NK-92 (cell line): Measurements from ENCODE around the gene ID2.

ENCODE experiments used
- DNase-seq: peaks from one replicate; lab custom pipeline; 2025; ENCODE audit not compliant: unreplicated experiment; lab: John Stamatoyannopoulos, UW

Gene ID2, protein sequence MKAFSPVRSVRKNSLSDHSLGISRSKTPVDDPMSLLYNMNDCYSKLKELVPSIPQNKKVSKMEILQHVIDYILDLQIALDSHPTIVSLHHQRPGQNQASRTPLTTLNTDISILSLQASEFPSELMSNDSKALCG

DNA sequence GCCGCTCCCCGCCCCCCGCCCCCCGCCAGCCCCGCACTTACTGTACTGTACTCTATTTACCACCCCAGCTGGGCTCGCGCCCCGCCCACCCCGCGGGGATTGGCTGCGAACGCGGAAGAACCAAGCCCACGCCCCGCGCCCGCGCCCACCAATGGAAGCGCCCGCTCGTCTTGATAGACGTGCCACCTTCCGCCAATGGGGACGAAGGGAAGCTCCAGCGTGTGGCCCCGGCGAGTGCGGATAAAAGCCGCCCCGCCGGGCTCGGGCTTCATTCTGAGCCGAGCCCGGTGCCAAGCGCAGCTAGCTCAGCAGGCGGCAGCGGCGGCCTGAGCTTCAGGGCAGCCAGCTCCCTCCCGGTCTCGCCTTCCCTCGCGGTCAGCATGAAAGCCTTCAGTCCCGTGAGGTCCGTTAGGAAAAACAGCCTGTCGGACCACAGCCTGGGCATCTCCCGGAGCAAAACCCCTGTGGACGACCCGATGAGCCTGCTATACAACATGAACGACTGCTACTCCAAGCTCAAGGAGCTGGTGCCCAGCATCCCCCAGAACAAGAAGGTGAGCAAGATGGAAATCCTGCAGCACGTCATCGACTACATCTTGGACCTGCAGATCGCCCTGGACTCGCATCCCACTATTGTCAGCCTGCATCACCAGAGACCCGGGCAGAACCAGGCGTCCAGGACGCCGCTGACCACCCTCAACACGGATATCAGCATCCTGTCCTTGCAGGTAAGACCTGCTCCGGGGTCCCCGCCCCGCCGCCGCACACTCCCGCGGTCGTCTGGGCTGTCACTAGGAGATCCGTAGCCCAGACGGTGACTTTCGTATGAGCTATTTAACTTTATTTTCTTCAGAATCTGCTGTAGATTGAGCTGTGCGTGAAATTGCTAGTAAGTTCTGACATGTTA is at the start of gene ID2:
ID2 (plus strand) TSS at position 271 of the 907 bp plus-strand sequence; CDS start at position 381, 110 bp downstream.
- peak; percentile 77 for DNase-seq

DNA sequence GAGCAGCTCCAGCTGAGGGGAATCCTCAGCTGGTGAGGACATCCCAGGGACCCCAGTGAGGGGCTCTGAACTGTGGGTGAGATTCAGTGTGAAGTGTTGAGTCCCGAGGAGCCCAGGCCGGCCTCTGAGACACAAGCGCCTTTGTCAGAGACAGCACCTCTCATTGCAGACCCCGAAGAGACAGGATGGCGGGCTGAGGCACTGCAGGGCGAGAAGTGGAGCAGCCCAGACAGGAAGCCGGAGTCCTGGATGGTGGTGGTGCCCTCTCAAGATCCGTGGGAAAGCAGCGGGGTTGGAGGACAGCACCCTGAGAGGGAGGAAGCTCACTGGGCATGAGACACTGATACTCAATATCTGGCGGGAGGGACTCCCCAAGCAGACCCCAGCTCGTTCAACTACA is 49.1 kb upstream of the ID2 start:
- no peak for DNase-seq

DNA sequence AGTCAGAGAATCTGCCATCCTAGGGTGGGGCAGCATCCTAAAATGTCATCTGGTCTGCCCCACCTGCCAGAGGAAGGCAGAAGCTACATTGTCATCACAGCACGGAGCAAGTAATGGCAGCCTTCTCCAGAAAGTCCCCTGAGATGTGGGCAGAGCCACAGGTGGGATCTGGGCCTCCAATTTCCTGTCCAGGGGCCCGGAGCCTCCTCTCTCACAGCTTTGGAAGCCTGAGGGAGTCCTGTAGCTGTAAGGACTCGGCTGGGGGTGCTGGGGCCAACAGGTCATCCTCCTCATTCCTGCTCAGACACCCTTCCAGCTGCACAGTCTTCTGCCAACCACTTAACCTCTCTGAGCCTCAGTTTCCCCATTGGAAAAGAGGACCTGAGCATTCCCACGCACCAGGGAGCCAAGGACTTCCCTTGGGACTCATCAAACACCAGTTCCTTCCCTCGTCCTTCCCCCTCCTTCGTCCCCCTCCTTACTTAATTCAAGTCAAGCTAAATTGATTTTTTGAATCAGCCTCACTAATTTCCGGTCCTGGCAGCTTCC is 48.6 kb upstream of the ID2 start:
- DNase-seq: no peak

DNA sequence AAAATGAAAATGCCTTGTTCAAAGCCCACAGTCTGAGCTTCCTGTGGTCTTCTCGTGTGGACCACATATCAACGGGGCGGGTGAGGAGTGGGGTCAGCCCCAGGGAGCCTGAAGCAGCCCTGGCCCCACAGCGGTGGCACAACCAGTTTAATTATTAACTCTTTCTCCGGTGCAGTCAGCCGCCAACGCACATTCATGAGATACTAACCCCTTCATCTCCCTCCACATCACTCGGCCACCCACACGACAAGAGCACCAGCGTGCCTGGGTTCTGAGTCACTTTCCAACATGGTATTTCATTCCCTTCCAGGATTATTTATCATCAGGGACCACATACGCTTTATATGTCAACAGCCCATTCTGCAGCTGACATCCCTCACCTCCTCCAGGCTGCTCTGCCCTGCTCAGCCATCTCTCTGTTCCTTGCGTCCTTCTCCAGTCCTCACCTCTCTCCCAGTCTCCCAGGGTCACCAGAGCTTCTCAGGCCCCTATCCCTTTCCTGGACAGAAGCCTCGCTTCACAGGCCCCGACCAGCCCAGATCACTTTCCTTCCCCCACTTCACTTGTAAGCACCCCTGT is 48.0 kb upstream of the ID2 start:
- no peak for DNase-seq

DNA sequence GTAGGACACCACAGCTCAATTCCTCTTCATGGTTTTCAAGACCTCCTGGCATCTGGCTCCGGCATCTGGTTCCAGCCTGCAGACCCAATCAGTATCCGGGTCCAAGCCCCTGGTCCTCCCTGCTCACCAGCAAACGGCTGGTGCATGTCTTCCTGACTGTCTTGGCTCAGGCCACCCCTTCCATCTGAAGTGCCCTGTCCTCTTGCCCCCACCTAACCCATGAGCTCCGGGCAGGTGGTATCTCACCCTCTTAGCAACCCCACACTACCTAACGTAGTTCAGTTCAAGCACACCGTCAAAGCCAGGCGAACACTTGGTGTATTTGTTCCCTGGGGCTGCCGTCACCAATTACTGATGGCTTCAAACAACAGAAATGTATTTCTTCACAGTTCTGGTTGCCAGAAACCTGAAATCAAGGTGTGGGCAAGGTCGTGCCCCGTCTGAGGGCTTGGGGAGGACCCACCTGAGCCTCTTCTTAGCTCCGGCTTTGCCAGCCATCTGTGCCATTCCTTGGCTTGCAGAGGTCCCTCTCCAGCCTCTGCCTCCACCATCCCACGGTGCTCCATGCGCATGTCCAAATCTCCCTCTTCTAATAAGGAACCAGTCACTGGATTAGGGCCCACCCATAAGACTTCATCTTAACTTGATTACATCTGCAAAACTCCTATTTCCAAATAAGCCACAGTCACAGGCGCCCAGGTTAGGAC is 47.2 kb upstream of the ID2 start:
- DNase-seq: no peak

DNA sequence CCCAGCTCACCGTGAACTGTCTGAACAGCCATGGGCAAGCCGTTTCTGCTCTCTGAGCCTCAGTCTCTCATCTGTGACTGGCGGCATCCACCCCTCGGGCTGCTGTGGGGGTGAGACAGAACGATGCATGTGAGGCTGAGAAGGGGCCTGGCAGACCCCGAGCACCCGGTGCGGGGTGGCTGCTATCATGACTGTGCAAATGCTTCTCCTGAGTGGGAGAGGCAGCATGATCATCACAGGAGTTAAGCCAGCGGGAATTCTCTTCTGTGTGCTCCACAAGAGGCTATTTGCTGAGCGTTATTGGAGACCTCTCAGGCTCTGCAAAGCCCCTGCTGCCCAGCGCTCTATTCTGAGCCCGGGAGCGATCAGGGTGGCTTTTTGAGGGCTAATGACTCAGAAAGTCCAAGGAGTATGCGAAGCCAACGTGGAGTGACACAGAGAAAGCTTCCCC is 45.8 kb upstream of the ID2 start:
- DNase-seq: no peak

DNA sequence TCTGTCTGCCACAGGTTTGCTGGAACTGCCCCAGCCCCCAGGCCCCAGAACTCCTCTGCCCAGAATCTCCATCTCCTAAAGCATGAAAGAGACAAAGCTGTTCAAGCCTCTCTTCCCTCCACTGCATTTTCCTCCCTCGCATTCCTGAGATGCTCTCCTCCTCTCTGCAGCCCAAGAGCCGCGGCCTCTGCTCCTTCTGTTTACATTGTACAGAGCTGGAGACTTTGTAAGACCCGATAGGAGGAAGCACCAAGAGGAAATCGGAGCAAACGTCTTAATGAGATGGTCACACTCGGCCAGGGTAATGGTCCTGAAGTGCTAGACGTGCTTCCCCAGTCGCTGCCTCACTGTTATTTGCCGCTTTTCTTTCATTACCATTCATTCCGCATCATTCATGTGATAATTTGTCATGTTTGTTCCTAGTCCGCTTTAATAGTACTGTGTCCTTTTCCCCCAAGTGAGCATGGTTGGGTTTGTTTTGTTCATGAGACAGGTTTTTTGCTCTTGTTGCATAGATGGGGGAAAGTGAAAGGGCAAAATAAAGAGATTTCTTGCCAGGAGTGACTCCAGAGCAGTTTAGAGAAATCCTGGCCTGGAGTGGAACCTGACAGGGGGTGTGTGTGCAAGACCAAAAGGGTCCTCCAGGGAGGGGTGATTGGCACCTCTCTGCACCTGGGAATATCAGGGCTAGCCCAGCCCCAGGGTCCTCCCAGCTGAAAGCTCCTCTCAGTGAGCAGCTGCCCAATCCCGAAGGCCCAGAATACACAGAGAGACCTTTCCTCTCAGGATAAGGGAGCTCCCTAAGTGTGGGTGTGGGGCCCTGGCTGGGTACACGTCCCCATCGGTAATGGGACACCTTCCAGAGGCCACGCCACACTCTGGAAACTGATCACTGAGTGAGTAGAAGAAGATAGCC is 44.9 kb upstream of the ID2 start:
- DNase-seq: no peak

DNA sequence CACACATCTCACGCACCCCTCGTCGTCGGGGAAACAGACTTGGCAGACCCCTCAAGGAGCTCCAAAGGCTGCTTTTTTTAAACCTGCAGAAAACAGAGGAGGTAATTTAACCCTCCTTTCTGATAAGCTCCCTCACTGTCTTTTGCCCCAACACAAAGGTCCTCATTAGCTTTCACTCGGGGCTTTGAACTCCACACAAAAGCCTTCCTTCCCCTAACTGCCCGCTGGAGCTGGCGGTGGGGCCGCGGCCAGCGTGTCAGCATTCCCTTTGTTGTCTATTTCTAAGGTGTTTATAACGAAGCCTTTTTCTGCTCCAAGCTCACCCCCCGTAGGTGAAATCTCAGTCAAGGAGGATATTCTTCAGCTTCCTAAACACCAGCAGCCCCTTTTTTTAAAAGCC is 43.5 kb upstream of the ID2 start:
- no peak for DNase-seq

DNA sequence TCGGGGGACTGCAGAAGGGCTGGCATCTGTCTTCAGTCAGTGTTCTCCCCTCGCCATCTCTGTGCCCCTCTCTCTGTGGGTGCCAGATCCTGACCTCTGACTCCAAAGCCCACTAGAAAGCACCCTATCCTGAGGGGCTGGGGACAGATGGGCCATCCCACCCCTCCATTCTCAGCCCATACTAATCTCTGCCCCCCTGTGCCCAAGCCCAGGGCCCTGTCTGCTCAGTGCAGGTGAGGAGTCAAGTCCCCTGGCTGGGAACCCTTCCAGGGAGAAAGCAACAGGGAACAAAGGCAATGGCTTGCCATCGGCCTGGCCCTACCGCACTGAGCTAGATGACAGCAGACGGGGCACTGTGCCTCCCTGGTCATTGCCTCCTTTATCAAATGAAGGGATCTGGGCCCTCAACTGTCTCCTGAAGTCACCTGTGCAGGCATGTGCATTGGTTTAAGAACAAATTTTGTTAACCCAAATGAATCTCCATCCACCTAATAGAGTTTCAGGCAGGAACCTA is 42.7 kb upstream of the ID2 start:
- no peak for DNase-seq

DNA sequence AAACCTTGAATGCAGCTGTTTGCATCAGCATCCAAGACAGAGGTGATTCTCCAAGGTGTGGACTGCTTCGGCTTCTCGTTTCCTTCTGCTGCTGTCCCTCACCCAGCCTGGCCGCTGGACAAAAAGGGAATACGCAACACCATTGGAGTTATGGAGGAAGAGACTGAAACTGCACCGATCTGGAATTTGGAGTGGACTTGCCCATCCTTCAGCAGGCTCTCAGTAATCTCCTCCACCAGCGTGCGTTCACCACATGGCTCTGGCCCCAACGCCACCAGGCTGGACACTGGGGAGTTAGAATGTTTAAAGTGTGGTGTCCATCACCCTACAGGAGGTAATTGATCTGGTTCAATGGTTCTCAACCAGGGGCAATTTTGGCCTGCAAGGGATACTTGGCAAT is 41.4 kb upstream of the ID2 start:
- DNase-seq: no peak

DNA sequence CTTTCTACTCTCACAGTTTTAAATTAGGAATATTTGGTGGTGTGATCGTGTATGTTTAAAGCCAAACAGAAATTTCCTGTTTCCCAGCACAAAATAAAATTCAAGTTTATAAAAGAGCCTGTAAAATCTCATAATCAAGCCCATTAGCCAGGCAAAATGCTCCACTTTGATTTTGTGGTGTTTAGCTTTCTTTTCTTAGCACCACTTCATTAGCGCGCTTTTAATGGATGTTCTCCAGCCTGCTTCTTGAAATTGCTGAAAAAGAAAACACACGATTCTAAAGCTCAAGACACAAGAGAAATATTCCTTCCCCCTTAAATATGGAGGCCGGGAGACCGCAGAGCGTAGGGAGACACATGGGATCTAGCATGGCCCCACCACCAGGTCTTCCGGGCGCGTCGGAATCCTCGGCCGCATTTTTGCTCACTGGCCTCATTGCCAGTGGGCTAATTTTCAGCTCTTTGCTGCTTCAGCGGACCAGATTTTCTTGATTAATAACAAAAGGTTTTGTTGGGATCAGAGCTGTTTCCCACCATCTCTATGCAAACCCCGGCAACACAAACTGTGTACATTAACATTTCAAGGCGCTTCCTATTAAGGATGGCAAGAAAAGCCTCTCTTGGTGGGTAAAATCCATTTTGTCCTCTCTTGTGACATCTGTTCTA is 40.4 kb upstream of the ID2 start:
- no peak for DNase-seq

DNA sequence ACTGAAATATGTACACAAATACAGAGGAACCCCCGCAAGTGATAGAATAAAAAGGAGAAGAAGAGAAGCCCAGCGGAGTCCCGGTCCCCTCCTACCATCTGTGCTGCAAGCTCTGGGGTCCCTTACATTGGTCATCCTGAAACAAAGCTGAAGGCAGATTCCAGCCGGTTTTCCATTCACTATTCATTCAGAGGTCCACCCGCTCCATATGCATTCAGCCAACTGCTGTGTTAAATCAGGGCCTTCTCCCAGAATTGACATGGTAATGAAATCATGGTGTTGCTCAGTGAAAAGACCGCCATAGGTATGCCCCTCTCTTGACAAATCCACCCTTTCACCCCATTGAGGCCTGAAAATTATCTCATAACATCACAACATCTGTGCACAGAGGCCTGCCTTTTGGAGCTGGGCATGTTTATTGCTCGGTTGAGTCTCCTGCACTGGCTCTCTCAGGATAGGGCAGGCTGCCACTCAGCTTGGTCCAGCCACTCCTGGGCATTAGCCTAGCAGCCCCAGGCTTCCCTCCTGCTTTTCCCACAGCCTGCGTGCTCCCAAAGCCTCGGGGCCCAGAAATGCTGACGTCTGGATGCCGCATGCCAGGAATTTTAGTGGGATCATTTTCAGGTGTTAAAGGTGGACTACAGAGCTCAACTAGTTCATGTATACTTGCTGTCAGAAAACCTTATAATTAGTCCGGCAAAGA is 39.3 kb upstream of the ID2 start:
- DNase-seq: no peak

DNA sequence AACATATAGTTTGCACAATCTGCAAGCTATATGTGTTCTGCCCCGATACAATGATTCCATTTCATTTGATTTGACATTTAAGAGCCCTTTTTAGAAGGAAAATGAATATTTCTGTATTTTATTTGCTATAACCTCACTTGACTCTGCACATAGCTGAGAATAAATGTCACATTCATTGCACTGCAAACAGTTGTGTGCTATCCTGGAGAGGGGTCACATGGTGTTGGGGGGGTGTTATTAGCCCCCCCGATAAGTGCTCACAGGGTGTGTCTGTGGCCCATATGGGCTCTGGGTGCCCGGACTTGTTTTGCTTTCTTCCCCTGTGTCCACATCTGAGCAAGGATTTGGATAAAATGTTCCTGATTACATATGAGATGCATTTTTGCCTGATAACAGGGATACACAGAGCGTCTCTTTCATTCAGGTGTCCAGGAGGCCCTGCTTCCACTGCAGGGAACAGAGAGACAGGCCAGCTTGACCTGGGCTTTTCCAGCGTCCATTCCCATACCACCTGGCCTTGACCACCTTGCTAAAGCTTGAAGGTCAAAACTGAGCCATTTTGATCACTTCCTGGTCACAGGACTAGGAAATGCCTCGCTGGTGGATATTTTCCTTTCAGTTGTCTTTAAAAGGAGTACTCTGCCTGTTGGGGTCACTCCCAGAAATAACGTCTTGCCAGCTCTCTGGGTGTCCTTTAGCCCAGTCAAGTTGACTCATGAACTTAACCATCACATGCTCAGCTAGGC is 38.4 kb upstream of the ID2 start:
- DNase-seq: no peak

DNA sequence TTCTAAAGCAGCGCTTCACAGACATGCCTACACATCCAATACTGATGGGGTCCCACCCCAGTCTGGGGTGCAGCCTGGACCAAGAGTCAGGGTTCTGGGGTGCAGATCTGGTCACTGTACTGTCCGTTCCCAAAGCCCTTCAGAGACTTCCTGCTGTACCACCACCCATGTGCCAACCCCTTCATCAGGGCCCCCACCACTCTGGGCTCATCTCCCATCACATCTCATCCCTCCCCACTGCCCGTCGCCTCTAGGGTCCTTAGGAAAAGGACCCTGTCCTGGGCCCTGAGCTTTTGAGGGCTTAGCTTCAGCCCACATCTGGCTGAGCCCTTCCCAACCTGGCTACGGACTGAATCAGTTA is 37.9 kb upstream of the ID2 start:
- no peak for DNase-seq

DNA sequence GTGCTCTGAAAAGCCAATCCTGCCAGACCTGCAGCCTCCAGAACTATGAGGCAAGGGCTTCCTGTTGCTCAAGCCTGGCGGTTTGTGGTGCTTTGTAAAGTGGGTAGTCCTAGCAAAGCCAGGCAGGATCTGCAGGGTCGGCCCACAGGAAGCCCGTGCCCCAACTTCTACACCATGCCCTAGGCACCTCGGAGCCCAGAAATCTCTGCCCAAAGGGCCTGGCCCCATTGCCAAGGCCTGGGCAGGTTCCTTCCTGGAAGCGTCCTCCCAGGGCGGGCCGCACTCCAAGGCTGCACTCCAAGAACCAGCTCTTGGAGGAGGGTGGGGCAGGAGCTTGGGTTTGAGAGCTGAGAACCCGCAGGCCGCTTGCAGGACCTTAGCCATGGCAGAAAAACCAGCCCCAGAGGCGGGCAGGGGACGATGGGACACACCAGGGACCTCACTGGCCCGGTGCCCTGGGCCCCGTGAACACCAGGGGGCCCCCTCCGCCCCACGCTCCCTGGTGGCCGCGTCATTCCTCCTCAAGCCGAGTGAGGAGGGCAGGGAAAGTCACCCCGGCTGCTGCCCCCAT is 37.2 kb upstream of the ID2 start:
- DNase-seq: no peak

DNA sequence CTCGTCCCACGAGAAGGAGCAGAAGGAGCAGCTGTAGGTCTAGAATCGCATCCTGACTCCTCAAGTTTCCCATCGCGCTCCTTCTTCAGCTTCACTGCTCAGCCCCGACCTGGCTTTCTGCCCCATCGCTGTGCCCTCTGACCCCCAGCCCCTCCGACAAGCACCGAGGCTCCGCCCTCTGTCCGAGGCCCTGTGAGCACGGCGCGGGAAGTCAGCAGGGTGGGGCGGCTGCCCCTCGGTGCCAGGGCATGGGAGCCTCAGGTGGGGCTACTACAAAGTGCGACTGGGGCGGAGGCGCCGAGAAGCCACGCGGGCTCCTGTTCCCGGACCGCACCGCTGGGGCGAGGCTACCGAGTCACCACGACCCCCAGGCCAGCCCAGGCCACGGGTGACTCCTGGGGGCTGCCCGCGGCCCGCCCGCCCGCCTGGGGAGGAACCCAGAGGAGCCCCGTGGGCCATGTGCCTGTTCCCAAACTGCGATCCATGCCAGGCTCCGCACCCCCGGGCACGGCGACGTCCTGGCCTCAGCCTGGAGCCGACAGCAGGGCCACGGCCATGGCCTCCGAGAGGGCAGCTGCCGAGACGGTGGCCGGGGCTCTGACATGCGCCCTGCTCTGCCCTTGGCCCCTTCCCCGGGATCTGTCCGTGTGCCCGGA is 36.6 kb upstream of the ID2 start:
- DNase-seq: no peak

DNA sequence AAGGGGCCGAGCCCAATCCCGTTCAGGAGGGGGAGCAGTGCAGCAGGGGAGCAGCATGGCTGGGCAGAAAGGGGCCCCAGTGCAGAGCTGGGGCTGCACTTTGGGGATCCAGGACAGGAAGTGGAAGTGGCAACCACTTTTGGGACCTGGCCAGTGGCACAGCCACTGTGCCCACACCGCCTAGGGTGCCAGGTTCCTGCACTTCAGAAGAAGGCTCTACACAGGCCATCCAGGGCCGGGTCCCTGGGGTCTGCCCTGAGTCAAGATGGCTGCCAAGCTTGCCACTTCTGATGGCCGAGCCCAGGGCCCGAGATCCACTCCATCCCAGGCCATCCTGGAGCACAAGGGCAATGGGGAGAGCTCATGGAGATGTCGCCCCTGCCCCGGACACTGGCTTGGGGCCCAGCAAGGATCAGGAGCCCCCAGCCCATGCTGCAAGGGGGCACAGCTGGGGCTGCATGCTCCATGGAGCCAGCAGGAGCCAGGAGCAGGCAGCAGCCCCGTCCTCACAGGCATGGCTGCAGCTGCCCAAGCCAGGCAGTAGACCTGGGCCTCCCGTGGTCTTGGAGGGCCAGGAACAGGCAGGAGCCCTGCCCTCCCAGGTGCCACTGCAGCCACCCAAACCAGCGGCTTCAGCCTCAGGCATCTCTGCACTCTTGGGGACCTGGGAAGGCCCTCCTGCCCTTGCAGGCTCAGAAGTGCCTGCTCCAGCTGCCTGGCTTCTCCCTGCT is 35.0 kb upstream of the ID2 start:
- DNase-seq: no peak
